ENCODE measurements around the gene DAND5. TPM values are rescaled to one million over a fixed set of nuclear protein-coding genes. Genes with fewer than 3 reads are reported as not detected.

Gene DAND5
- total RNA-seq, 1 donor from 2014 or later = not detected

GRCh38 chr19:13001502-13002165 is 32.3 kb downstream of the DAND5 start:
- TF ChIP-seq CTCF (IDR thresholded peaks at IDR 0.05) = no peak
- Mint-ChIP-seq H3K27me3 (ENCODE audit: unreplicated experiment) (no peaks in the 10 kb centered on the region), H3K9me3 (ENCODE audit: unreplicated experiment) (no peaks in the 10 kb centered on the region), H3K36me3 (ENCODE audit: unreplicated experiment) (peaks cover 17% of the 10 kb centered on the region), H3K27ac (ENCODE audit: unreplicated experiment) (no peak overlapping the region), H3K4me3 (ENCODE audit: unreplicated experiment) (no peak overlapping the region), H3K4me1 (ENCODE audit: unreplicated experiment) (peaks cover 12% of the 10 kb centered on the region)
- DNase-seq (ENCODE audit: extremely low spot score, unreplicated experiment) = no peak

- Mint-ChIP-seq H3K27me3 (ENCODE audit: unreplicated experiment) (no peaks in the 10 kb centered on the region), H3K4me1 (ENCODE audit: unreplicated experiment) (peaks cover 8% of the 10 kb centered on the region), H3K9me3 (ENCODE audit: unreplicated experiment) (no peaks in the 10 kb centered on the region), H3K27ac (ENCODE audit: unreplicated experiment) (no peak overlapping the region), H3K4me3 (ENCODE audit: unreplicated experiment) (no peak overlapping the region), H3K36me3 (ENCODE audit: unreplicated experiment) (peaks cover 17% of the 10 kb centered on the region)
- DNase-seq (ENCODE audit: extremely low spot score, unreplicated experiment) = no peak
- no peak for TF ChIP-seq CTCF (IDR thresholded peaks at IDR 0.05)
Observed at GRCh38 chr19:13002166-13002898, 33.0 kb downstream of the DAND5 start.

GRCh38 chr19:13003081-13003480 is 33.7 kb downstream of the DAND5 start:
- peaks cover 4% of the 10 kb centered on the region for H3K4me1 Mint-ChIP-seq (ENCODE audit: unreplicated experiment)
- TF ChIP-seq CTCF (IDR thresholded peaks at IDR 0.05) = no peak
- H3K9me3 Mint-ChIP-seq (ENCODE audit: unreplicated experiment) = no peaks in the 10 kb centered on the region
- DNase-seq (ENCODE audit: extremely low spot score, unreplicated experiment) = no peak
- H3K36me3 Mint-ChIP-seq (ENCODE audit: unreplicated experiment) = peaks cover 17% of the 10 kb centered on the region
- H3K27ac Mint-ChIP-seq (ENCODE audit: unreplicated experiment) = no peak overlapping the region
- H3K27me3 Mint-ChIP-seq (ENCODE audit: unreplicated experiment) = no peaks in the 10 kb centered on the region
- no peak overlapping the region for H3K4me3 Mint-ChIP-seq (ENCODE audit: unreplicated experiment)

- Mint-ChIP-seq H3K36me3 (ENCODE audit: unreplicated experiment) (peaks cover 18% of the 10 kb centered on the region), H3K4me3 (ENCODE audit: unreplicated experiment) (no peak overlapping the region), H3K27me3 (ENCODE audit: unreplicated experiment) (peaks cover 3% of the 10 kb centered on the region), H3K9me3 (ENCODE audit: unreplicated experiment) (no peaks in the 10 kb centered on the region), H3K4me1 (ENCODE audit: unreplicated experiment) (peaks cover 2% of the 10 kb centered on the region), H3K27ac (ENCODE audit: unreplicated experiment) (no peak overlapping the region)
- TF ChIP-seq CTCF (IDR thresholded peaks at IDR 0.05) = no peak
- no peak for DNase-seq (ENCODE audit: extremely low spot score, unreplicated experiment)
Observed at GRCh38 chr19:13004273-13004672, 34.9 kb downstream of the DAND5 start.

- Mint-ChIP-seq H3K36me3 (ENCODE audit: unreplicated experiment) (peaks cover 13% of the 10 kb centered on the region), H3K27me3 (ENCODE audit: unreplicated experiment) (peaks cover 7% of the 10 kb centered on the region), H3K4me3 (ENCODE audit: unreplicated experiment) (no peak overlapping the region), H3K4me1 (ENCODE audit: unreplicated experiment) (peaks cover 6% of the 10 kb centered on the region), H3K27ac (ENCODE audit: unreplicated experiment) (no peak overlapping the region), H3K9me3 (ENCODE audit: unreplicated experiment) (no peaks in the 10 kb centered on the region)
- TF ChIP-seq CTCF (IDR thresholded peaks at IDR 0.05) = no peak
- DNase-seq (ENCODE audit: extremely low spot score, unreplicated experiment) = no peak
Observed at GRCh38 chr19:13005253-13005652, 35.9 kb downstream of the DAND5 start.
